ENCODE measurements around the gene CROCC2. TPM values are rescaled to one million over a fixed set of nuclear protein-coding genes. Genes with fewer than 3 reads are reported as not detected.

The CROCC2 gene
- total RNA-seq, 2 donors from 2014 or later, result not detected

- no peak for TF ChIP-seq CTCF (IDR thresholded peaks at IDR 0.05)
- ATAC-seq (ENCODE audit: insufficient number of reproducible peaks, low FRiP score, low read depth), result no peak
- DNase-seq (ENCODE audit: low spot score), result no peak
- Histone ChIP-seq H3K9me3 (no peaks in the 10 kb centered on the region), H3K36me3 (no peaks in the 10 kb centered on the region), H3K27me3 (replicated peaks; ENCODE audit: insufficient read depth) (no peaks in the 10 kb centered on the region), H3K27ac (no peak overlapping the region), H3K4me1 (ENCODE audit: control insufficient read depth in 1 of 2, low read depth in 2 of 2) (no peaks in the 10 kb centered on the region), H3K4me3 (no peak overlapping the region)
Measured at GRCh38 chr2:240884221-240884620, 21.9 kb upstream of the CROCC2 start.

- no peaks in the 10 kb centered on the region for H3K4me1 ChIP-seq (ENCODE audit: control insufficient read depth in 1 of 2, low read depth in 2 of 2)
- no peaks in the 10 kb centered on the region for H3K27me3 ChIP-seq (replicated peaks; ENCODE audit: insufficient read depth)
- no peak for TF ChIP-seq CTCF (IDR thresholded peaks at IDR 0.05)
- H3K27ac ChIP-seq, result no peak overlapping the region
- no peak for DNase-seq (ENCODE audit: low spot score)
- no peak overlapping the region for H3K4me3 ChIP-seq
- no peak for ATAC-seq (ENCODE audit: insufficient number of reproducible peaks, low FRiP score, low read depth)
- no peaks in the 10 kb centered on the region for H3K36me3 ChIP-seq
- H3K9me3 ChIP-seq, result no peaks in the 10 kb centered on the region
Measured at GRCh38 chr2:240884745-240885144, 21.4 kb upstream of the CROCC2 start.

- Histone ChIP-seq H3K4me1 (ENCODE audit: control insufficient read depth in 1 of 2, low read depth in 2 of 2) (no peaks in the 10 kb centered on the region), H3K27me3 (replicated peaks; ENCODE audit: insufficient read depth) (no peaks in the 10 kb centered on the region), H3K9me3 (no peaks in the 10 kb centered on the region), H3K27ac (no peak overlapping the region), H3K4me3 (no peak overlapping the region), H3K36me3 (no peaks in the 10 kb centered on the region)
- no peak for DNase-seq (ENCODE audit: low spot score)
- TF ChIP-seq CTCF (IDR thresholded peaks at IDR 0.05), result no peak
- ATAC-seq (ENCODE audit: insufficient number of reproducible peaks, low FRiP score, low read depth), result no peak
Measured at GRCh38 chr2:240885566-240885965, 20.6 kb upstream of the CROCC2 start.

GRCh38 chr2:240886023-240886565 lies 20.0 kb upstream of the CROCC2 start:
- no peak for TF ChIP-seq CTCF (IDR thresholded peaks at IDR 0.05)
- ATAC-seq (ENCODE audit: insufficient number of reproducible peaks, low FRiP score, low read depth) (no peak), DNase-seq (ENCODE audit: low spot score) (no peak)
- Histone ChIP-seq H3K27ac (no peak overlapping the region), H3K4me3 (no peak overlapping the region), H3K36me3 (no peaks in the 10 kb centered on the region), H3K9me3 (no peaks in the 10 kb centered on the region), H3K4me1 (ENCODE audit: control insufficient read depth in 1 of 2, low read depth in 2 of 2) (no peaks in the 10 kb centered on the region), H3K27me3 (replicated peaks; ENCODE audit: insufficient read depth) (no peaks in the 10 kb centered on the region)

- no peak for TF ChIP-seq CTCF (IDR thresholded peaks at IDR 0.05)
- ATAC-seq (ENCODE audit: insufficient number of reproducible peaks, low FRiP score, low read depth), result no peak
- H3K4me3 ChIP-seq, result no peak overlapping the region
- H3K9me3 ChIP-seq, result no peaks in the 10 kb centered on the region
- H3K36me3 ChIP-seq, result no peaks in the 10 kb centered on the region
- DNase-seq (ENCODE audit: low spot score), result no peak
- H3K27ac ChIP-seq, result no peak overlapping the region
- H3K27me3 ChIP-seq (replicated peaks; ENCODE audit: insufficient read depth), result no peaks in the 10 kb centered on the region
- H3K4me1 ChIP-seq (ENCODE audit: control insufficient read depth in 1 of 2, low read depth in 2 of 2), result no peaks in the 10 kb centered on the region
Measured at GRCh38 chr2:240886678-240887609, 19.2 kb upstream of the CROCC2 start.
